Natural killer cell (primary cell): ENCODE measurements around the gene TDRD9. TPM values are rescaled to one million over a fixed set of nuclear protein-coding genes. Genes with fewer than 3 reads are reported as not detected.

Source experiments
- ATAC-seq, 3 donors: fragments of 150-1000 bp in 2 of 3; fragments of 200-7000 bp in 1 of 3; cut with Tn5 transposase; 1 replicate in 1 of 3; 2 replicates in 2 of 3; pipeline ENCODE4 v1.10.0; 2021; ENCODE audit warnings: mild to moderate bottlenecking in 2 of 3, moderate library complexity in 2 of 3
- DNase-seq, 2 donors: peaks; one replicate each; pipeline versions ENCODE4 v3.0.0 to v3.0.0-alpha.2; 2013 to 2021; ENCODE audit warnings: mixed read lengths in 1 of 2
- H3K27ac ChIP-seq: one replicate; pipeline ENCODE4 v1.5.1; 2013; ENCODE audit warnings: mild to moderate bottlenecking, low read length
- H3K27me3 ChIP-seq: one replicate; pipeline ENCODE4 v1.6.1; 2013; ENCODE audit warnings: low read length; ENCODE audit not compliant: control insufficient read depth, insufficient read depth
- H3K36me3 ChIP-seq: one replicate; pipeline ENCODE4 v1.6.1; 2013; ENCODE audit warnings: low read length; ENCODE audit not compliant: control insufficient read depth, insufficient read depth
- H3K4me1 ChIP-seq: one replicate; pipeline ENCODE4 v1.6.1; 2013; ENCODE audit warnings: low read length; ENCODE audit not compliant: control insufficient read depth, insufficient read depth
- H3K4me3 ChIP-seq: one replicate; pipeline ENCODE4 v1.5.1; 2013; ENCODE audit warnings: low read length
- H3K9me3 ChIP-seq: one replicate; pipeline ENCODE4 v1.6.1; 2013; ENCODE audit warnings: low read length; ENCODE audit not compliant: control insufficient read depth, insufficient read depth
- H3K27ac Mint-ChIP-seq, 2 donors: one replicate each; pipeline ENCODE4 v1.8.0; 2022; ENCODE audit warnings: mild to moderate bottlenecking in 2 of 2, mixed read lengths in 2 of 2, moderate library complexity in 1 of 2
- H3K27me3 Mint-ChIP-seq, 2 donors: one replicate each; pipeline ENCODE4 v1.8.0; 2022; ENCODE audit warnings: low read depth in 2 of 2, mixed read lengths in 2 of 2
- H3K36me3 Mint-ChIP-seq: one replicate; pipeline ENCODE4 v1.8.0; 2022; ENCODE audit warnings: mixed read lengths
- H3K4me1 Mint-ChIP-seq, 2 donors: one replicate each; pipeline ENCODE4 v1.8.0; 2022; ENCODE audit warnings: mixed read lengths in 2 of 2
- H3K4me3 Mint-ChIP-seq: one replicate; pipeline ENCODE4 v1.8.0; 2022; ENCODE audit warnings: mild to moderate bottlenecking, moderate library complexity, mixed read lengths
- H3K9me3 Mint-ChIP-seq, 2 donors: one replicate each; pipeline ENCODE4 v1.8.0; 2022; ENCODE audit warnings: mixed read lengths in 2 of 2
- CTCF ChIP-seq: fragments of 200-600 bp; IDR thresholded peaks from one replicate; pipeline ENCODE4 v1.8.0; 2022; ENCODE audit warnings: antibody characterized with exemption
- WGBS: methylation state at CpG from one replicate; pipeline ENCODE4 v1.1.7; 2013; ENCODE audit warnings: missing lambda C conversion rate; ENCODE audit not compliant: insufficient coverage; 5-methylcytosine and 5-hydroxymethylcytosine counted together
- intact Hi-C: fragments of 100-400 bp; cut with micrococcal nuclease; formaldehyde crosslinking; loops from one replicate; pipeline ENCODE4 v1.14.2; 2022
- total RNA-seq, 4 donors: library from RNA; stranded (reverse); fragments of 120-200 nt in 1 of 4; gene quantifications; one replicate each; pipeline versions ENCODE4 v1.2.3 to v1.2.4, GENCODE V29; 2013 to 2022

Gene TDRD9
- 1 to 10 TPM in 2 of 3 donors, under 1 TPM in 1; 0.75 to 2.2 (median 1.4) TPM for total RNA-seq
- 0.41 TPM for total RNA-seq (2013)

DNA sequence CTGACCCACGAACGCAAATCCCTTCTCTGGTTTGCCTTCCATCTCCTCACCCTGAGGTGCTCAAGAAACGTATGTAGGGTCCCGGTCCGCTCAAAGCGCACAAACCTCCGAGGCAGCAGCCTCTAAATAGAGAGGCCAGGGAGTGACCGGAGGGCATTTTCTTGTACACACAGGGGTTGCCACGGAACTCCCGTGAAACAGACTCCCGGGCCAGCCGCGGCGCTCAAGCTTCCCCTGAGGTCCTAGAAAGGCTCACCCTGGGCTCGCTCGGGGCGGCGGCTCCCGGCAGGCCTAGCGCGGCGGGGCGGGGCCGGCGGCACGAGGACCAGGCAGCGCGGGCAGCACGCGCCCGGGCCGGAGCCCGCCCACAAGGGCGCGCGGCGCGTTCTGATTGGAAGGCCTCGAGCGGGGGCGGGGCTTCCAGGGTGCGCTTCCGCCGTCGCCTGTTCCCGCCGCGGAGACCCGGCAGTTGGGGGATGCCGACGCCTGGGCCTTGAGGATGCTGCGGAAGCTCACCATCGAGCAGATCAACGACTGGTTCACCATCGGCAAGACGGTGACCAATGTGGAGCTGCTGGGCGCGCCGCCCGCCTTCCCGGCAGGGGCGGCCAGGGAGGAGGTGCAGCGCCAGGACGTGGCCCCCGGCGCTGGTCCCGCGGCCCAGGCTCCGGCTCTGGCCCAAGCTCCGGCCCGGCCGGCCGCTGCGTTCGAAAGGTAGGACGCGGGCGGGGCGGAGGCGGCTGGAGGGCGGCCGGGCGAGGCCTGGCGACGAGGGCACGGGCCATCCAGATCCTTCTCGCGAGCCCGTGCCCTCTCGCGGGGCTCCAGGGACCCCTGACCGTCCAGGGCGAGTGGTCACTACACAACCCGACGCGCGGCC lies at the start of gene TDRD9:
Gene TDRD9 (plus strand): TSS at position 446 of the 880 bp plus-strand sequence. CDS start 54 bp downstream, at position 500.
- Histone ChIP-seq H3K27me3 (no peaks in the 10 kb centered on the region), H3K36me3 (no peaks in the 10 kb centered on the region), H3K9me3 (no peaks in the 10 kb centered on the region), H3K27ac (no peak within 1 kb of the TSS), H3K4me1 (no peaks in the 10 kb centered on the region), H3K4me3 (no peak within 1 kb of the TSS)
- no peaks in the 10 kb centered on the region for H3K9me3 Mint-ChIP-seq
- WGBS: 87% methylated on average over 97 of the region's 97 CpGs
- H3K36me3 Mint-ChIP-seq: no peaks in the 10 kb centered on the region
- no peak within 1 kb of the TSS for H3K4me3 Mint-ChIP-seq
- intact Hi-C loops: no loop called here
- ATAC-seq (peak in 1 of 3 donors; percentile 47), DNase-seq (peak in 1 of 2 donors; percentile 19)
- H3K27ac Mint-ChIP-seq: no peak within 1 kb of the TSS
- TF ChIP-seq CTCF: no peak
- peaks cover 3 to 6% of the 10 kb centered on the region in 2 donors for H3K27me3 Mint-ChIP-seq
- H3K4me1 Mint-ChIP-seq: no peaks in the 10 kb centered on the region

DNA sequence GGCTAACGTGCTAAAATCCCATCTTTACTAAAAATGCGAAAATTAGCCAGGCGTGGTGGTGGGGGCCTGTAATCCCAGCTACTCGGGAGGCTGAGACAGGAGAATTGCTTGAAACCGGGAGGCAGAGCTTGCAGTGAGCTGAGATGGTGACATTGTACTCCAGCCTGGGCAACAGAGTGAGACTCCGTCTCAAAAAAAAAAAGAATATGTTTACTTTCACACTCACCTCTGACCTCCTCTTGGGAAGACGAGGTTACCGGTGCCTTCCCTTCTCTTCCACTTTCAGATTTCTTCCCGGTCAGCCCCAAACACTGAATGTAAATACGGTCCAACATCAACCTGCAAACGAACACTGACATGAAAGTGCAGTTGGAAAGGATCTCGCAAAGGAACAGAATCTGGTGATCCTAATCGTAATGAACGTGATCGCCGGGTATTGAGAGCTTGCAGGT lies 49.1 kb upstream of the TDRD9 start:
- intact Hi-C loops: no loop called here
- TF ChIP-seq CTCF: no peak
- Mint-ChIP-seq H3K9me3 (peaks cover 0 to 2% of the 10 kb centered on the region in 2 donors), H3K36me3 (no peaks in the 10 kb centered on the region), H3K27me3 (peaks cover 0 to 19% of the 10 kb centered on the region in 2 donors), H3K27ac (no peak overlapping the region), H3K4me1 (peaks cover 7 to 27% of the 10 kb centered on the region in 2 donors), H3K4me3 (peak overlapping the region; percentile 70)
- 93% methylated on average over 16 of the region's 16 CpGs for WGBS
- Histone ChIP-seq H3K4me1 (peaks cover 18% of the 10 kb centered on the region), H3K36me3 (no peaks in the 10 kb centered on the region), H3K4me3 (no peak overlapping the region), H3K27ac (no peak overlapping the region), H3K27me3 (peaks cover 14% of the 10 kb centered on the region), H3K9me3 (no peaks in the 10 kb centered on the region)
- DNase-seq (no peak), ATAC-seq (no peak)

DNA sequence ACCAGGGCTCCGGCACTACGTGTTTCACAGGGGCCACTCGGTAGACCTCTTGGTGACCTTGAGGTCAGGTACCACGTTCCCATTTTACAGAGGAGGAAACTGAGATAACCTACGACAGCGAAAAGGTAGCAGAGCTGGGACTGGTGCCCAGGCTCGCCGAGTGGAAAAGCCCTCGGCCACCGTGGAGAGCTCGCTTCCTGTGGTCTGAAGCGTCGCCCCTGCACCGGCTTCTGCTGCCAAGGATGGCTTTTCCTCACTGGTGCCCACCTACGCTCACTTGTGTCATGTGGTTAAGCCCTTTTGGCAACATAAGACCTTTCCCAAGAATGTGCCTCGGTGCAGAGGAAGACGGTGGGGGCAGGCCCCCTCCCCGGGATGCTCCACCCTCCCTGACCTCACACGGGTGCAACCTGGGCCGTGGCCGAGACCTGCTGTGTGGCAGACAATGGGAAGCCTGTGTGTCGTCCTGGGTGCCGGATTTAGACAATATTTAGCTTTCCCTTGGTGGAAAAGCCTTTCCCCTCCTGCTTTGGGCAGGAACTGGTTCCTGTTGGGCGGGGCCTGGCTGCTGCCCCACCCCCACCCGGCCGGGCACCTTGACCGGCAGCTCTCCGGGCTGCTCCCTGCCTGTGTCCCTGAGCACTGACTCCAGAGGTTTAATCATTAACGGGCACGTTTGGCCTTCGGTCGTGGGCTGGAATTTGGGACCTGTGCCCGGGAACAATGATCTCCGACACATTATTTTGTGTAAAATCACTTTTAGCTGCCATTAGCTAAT lies 48.5 kb upstream of the TDRD9 start:
- peaks cover 0 to 2% of the 10 kb centered on the region in 2 donors for H3K9me3 Mint-ChIP-seq
- peaks cover 7 to 26% of the 10 kb centered on the region in 2 donors for H3K4me1 Mint-ChIP-seq
- ATAC-seq (peak in 2 of 3 donors; percentile 18 to 49), DNase-seq (no peak)
- Histone ChIP-seq H3K27me3 (peaks cover 14% of the 10 kb centered on the region), H3K4me3 (peak overlapping the region; percentile 0), H3K36me3 (no peaks in the 10 kb centered on the region), H3K9me3 (no peaks in the 10 kb centered on the region), H3K27ac (no peak overlapping the region), H3K4me1 (peaks cover 18% of the 10 kb centered on the region)
- H3K27me3 Mint-ChIP-seq: peaks cover 0 to 19% of the 10 kb centered on the region in 2 donors
- no peak overlapping the region for H3K27ac Mint-ChIP-seq
- intact Hi-C loops: no loop called here
- no peaks in the 10 kb centered on the region for H3K36me3 Mint-ChIP-seq
- H3K4me3 Mint-ChIP-seq: peak overlapping the region; percentile 70
- TF ChIP-seq CTCF: no peak
- 20% methylated on average over 34 of the region's 34 CpGs for WGBS
